ENCODE measurements around the gene ELAVL3.

DNA sequence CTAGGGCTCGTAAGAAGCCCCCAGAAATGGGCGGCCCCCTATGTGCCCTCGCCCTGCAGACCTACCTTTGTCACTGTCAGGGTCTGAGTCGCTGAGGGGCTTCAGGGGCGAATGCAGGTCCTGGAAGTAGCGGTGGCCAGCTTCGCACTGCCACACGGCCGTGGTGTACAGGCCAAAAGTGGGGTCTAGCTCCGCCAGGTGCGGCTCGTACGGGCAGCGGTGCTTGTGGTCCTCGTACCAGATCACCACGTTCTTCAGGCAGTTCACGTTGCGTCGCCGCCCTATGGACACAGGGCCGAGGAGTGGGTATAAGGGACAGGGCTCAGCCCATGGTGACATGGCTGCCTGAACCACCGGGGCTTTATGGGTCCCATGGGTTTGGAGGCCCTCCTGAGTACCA is 15.0 kb upstream of the ELAVL3 start:
- TF ChIP-seq POLR2A (IDR thresholded peaks at IDR 0.05) = no peak
- TF ChIP-seq, protein P1, sequence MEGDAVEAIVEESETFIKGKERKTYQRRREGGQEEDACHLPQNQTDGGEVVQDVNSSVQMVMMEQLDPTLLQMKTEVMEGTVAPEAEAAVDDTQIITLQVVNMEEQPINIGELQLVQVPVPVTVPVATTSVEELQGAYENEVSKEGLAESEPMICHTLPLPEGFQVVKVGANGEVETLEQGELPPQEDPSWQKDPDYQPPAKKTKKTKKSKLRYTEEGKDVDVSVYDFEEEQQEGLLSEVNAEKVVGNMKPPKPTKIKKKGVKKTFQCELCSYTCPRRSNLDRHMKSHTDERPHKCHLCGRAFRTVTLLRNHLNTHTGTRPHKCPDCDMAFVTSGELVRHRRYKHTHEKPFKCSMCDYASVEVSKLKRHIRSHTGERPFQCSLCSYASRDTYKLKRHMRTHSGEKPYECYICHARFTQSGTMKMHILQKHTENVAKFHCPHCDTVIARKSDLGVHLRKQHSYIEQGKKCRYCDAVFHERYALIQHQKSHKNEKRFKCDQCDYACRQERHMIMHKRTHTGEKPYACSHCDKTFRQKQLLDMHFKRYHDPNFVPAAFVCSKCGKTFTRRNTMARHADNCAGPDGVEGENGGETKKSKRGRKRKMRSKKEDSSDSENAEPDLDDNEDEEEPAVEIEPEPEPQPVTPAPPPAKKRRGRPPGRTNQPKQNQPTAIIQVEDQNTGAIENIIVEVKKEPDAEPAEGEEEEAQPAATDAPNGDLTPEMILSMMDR (IDR thresholded peaks at IDR 0.05) = no peak
